H1 (cell line): ENCODE measurements around the gene ZRANB3. TPM values are rescaled to one million over a fixed set of nuclear protein-coding genes. Genes with fewer than 3 reads are reported as not detected.

ENCODE experiments used
- CHD7 ChIP-seq: fragments of 300-600 bp; sonication (generic); IDR thresholded peaks from 2 replicates; pipeline ENCODE4 v1.7.1; 2012; ENCODE audit warnings: low read length, moderate library complexity, mild to moderate bottlenecking, inconsistent platforms; ENCODE audit not compliant: insufficient replicate concordance
- HDAC2 ChIP-seq, 2 experiments: fragments of 300-600 bp in 1 of 2; sonication (generic) in 1 of 2; IDR thresholded peaks; 2 replicates each; pipeline ENCODE4 v1.6.1; 2011 to 2012; ENCODE audit warnings: low read depth in 2 of 2, low read length in 2 of 2, mild to moderate bottlenecking in 2 of 2, moderate library complexity in 2 of 2, borderline replicate concordance in 1 of 2, inconsistent platforms in 1 of 2
- SIRT6 ChIP-seq: IDR thresholded peaks from one replicate; pipeline ENCODE4 v1.7.1; 2012; ENCODE audit warnings: low read length, inconsistent platforms
- YY1 ChIP-seq: IDR thresholded peaks from 2 replicates; pipeline ENCODE4 v1.6.1; 2011; ENCODE audit warnings: low read depth, mild to moderate bottlenecking, low read length
- polyA plus RNA-seq, 7 experiments: library from polyadenylated mRNA; depleted of rRNA in 3 of 7; stranded (reverse) in 5 of 7; unstranded in 2 of 7; fragments of >200 nt in 5 of 7; fragments of 200-250 nt in 2 of 7; gene quantifications; 1 replicate in 5 of 7; 2 replicates in 1 of 7; 4 replicates in 1 of 7; pipeline versions ENCODE4 v1.2.1 to v1.2.3, GENCODE V29; 2011 to 2013; ENCODE audit warnings: missing spikeins in 2 of 7, mixed read lengths in 2 of 7
- total RNA-seq: library from RNA; stranded (reverse); fragmentation: NEBNext Ultra II Directional; extraction: Animal tissue kit (Norgen Biotek cat#: 25700); gene quantifications from 2 replicates; pipeline ENCODE4 v1.2.1, GENCODE V29; 2021

Gene ZRANB3
- total and polyA plus RNA-seq, 2 of the 8 experiments (the other 6 are each of a cell fraction or from before 2014, with no cell fraction given), result 4.5 to 19.3 TPM

GRCh38 chr2:135279209-135279608 lies 251.8 kb downstream of the ZRANB3 start (continued):
- TF ChIP-seq CHD7 (no peak), HDAC2 (IDR thresholded peaks at IDR 0.05; ENCODE audit: borderline replicate concordance in 1 of 2, low read depth in 2 of 2, low read length in 2 of 2) (no peak), SIRT6 (no peak), YY1 (no peak)
- TF ChIP-seq, all 59 proteins: peak for 0
